ENCODE results near the gene CATSPERE. TPM values are rescaled to one million over a fixed set of nuclear protein-coding genes. Genes with fewer than 3 reads are reported as not detected.

The CATSPERE gene
- total and polyA plus RNA-seq, 9 of the 15 experiments (the other 6 are each of a cell fraction or from before 2014, with no cell fraction given): 0.06 to 0.16 (median 0.09) TPM; not detected in 3

- TF ChIP-seq ATF4 (CRISPR knock-in tag; IDR thresholded peaks at IDR 0.05) (no peak), BRF1 (IDR thresholded peaks at IDR 0.05; ENCODE audit: borderline replicate concordance, extremely low read depth, insufficient read length) (no peak), ARHGAP35 (IDR thresholded peaks at IDR 0.05; ENCODE audit: partially characterized antibody) (no peak), FOXJ2 (tag; IDR thresholded peaks at IDR 0.05) (no peak), TAF1 (IDR thresholded peaks at IDR 0.05; ENCODE audit: control insufficient read depth, extremely low read depth, insufficient read depth, low read length, severe bottlenecking) (no peak), DMBX1 (CRISPR knock-in tag; IDR thresholded peaks at IDR 0.05; ENCODE audit: borderline replicate concordance) (no peak), SMARCE1 (IDR thresholded peaks at IDR 0.05) (no peak), CHD7 (IDR thresholded peaks at IDR 0.05; ENCODE audit: low read depth, low read length) (no peak), ZNF644 (tag; IDR thresholded peaks at IDR 0.05; ENCODE audit: low read depth) (no peak), MAFF (IDR thresholded peaks at IDR 0.05; ENCODE audit: low read length) (no peak), SPI1 (IDR thresholded peaks at IDR 0.05; ENCODE audit: borderline replicate concordance, low read depth, low read length) (0 out of 2 replicates have a peak, but pooled peaks have one; percentile 1), NFIX (CRISPR knock-in tag; IDR thresholded peaks at IDR 0.05; ENCODE audit: low read depth) (no peak), CTBP1 (IDR thresholded peaks at IDR 0.05; ENCODE audit: borderline replicate concordance) (0 out of 2 replicates have a peak, but pooled peaks have one; percentile 12), RFX1 (IDR thresholded peaks at IDR 0.05) (no peak), SRSF9 (IDR thresholded peaks at IDR 0.05; ENCODE audit: borderline replicate concordance, low read depth, low read length) (no peak), NFIC (IDR thresholded peaks at IDR 0.05) (peak; percentile 42), SRSF7 (optimal IDR thresholded peaks at IDR 0.05; ENCODE audit: low read depth, low read length) (no peak), ZNF75A (CRISPR knock-in tag; IDR thresholded peaks at IDR 0.05) (no peak)
Observed at GRCh38 chr1:244439391-244440032, 21.6 kb upstream of the CATSPERE start (continued).
